ENCODE data around the gene NUDCD3.

DNA sequence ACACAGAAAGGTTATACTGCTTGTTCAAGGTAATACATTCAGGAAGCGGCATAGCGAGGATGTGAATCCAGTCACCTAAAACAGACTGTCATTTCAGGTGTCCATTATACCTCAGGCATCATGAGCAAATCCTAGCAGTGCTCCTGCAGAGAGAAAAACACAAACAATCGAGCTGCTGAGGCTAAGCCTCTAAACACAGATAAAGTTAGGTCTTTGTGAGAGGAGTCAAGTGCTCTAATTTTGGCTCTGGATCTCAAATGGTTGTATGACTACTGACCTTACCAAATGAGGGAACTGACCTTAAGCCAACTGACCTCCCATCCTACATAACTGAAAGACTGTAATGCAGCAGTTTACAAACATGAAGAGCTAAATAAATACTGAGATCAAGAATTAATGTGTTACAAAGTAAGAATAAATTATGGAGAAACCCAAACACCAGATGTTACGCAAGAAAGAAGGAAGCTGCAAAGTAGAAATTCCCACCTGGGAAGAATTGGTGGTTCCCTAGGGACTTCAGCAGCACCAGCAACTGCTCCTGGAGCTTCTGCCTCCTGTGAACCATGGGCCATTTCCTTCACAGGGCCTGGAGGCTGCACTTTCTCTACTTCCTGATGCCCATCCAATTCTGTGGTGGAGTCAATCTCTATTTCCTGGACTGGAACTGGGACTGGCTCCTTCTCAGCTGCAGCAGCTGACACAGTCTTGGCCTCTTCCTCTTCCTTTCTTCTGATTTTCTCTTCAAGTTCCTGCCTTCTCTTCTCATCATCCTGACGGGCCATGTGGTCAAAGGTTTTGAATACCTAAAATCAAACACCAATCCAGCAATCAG lies 5.8 kb downstream of the NUDCD3 start:
- TF ChIP-seq CTCF (IDR thresholded peaks at IDR 0.05) (no peak), POLR2A (IDR thresholded peaks at IDR 0.05) (no peak)

Data from uterus (tissue), 2 donors.